Stimulated activated CD4-positive, alpha-beta T cell treated with anti-CD3 and anti-CD28 coated beads, Interleukin-12 subunit alpha, Interleukin-12 subunit beta, amount 100 ng/mL, for 48 hours (primary cell): ENCODE results near the gene SCFD2.

Source experiments
- DNase-seq, 3 donors: peaks; one replicate each; pipeline ENCODE4 v3.0.0-alpha.2; 2020; ENCODE audit warnings: low read depth in 2 of 3, low spot score in 1 of 3

The SCFD2 gene

DNA sequence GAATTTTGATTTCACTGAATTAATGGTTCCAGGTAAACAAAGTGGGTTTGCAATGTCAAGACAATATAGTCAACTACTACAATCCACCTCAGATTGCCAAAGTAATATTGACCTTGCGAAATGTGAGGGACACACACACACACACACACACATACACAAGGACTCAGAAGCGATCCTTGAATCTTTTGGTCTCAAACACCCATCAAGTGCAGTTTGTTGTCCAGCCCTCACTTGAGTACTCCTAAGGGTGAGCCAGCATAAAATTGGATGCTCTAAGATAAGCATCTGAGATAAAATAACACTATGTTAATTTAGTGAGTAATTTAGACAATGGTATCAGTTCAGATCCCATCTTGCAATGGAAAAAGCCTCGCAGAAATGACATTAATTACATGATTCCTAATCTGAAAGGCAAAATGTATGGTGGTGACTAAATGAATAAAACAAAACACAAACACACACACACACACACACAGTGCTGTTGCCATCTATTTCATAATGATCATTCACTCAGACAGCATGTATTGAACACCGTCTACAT, 401.2 kb downstream of the SCFD2 start:
- no peak for DNase-seq

DNA sequence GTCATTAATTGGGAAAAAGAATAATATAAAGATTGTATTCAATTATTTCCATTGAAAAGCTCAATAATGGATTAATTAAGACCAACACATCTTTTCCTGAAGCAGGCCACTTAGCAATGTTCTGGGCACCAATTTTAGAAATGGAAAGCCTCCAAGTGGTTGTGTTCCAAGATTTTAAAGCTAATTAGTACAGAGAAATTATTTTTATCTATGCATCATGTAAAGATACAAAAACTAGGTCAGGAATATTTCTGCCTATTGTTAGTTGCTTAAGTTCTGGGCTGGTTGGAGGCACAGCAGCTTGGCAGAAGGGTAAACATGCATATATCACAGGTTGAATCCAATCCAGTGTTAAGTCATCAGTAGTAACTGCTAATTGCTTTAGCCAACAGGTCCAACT, 401.9 kb downstream of the SCFD2 start:
- no peak for DNase-seq

DNA sequence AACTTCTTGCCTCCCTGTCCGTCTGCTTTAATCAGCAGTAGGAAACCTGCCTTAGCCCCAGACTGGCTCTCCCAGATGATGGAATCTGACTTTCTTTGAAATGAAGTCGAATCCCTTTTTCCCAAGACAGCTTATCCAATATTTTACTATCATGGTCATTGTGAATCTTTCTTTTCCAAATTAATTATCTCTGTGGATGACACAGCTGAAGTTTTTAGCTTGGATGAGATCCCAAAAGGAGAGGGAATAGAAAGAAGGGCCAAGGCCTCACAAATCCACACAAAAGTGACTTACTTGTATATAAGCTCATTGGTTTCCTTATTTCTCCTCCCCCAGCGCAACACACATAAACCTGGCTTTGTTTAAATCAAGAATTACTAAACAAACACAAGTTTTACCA, 403.1 kb downstream of the SCFD2 start:
- no peak for DNase-seq

DNA sequence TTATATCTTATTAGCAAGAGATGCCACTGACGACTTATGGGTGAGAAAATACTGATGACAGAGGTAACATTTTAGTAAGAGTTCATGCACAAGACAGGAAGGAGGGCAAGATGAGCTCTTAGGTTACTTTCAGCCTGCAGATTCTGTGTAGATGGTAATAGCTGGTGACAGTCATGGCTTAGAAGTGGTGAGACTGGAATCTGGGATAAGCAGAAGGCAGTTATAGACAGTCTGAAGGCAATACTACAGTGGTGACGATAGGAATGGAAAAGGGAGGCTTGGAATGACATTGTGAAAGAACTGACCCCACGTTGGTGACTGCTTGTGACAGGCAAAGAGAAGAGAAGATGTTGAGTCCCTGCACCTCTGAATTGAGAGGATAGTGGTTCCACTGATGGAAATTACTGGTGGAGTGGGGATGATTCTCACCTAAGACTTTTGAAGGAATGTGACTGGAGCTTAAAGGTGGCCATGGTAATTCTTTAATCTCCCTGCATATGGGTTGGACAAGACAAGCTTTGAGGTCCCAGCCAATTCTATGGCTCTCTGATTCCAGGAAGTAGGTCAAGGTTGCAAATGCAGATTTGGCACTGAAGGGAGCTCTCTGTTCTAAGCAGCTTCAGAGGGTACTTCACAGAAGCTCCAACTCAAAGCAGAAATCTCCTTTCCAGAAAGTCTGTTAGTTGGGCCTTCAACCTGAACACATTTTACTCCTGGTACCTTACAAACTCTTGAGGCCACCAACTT, 404.0 kb downstream of the SCFD2 start:
- no peak for DNase-seq

DNA sequence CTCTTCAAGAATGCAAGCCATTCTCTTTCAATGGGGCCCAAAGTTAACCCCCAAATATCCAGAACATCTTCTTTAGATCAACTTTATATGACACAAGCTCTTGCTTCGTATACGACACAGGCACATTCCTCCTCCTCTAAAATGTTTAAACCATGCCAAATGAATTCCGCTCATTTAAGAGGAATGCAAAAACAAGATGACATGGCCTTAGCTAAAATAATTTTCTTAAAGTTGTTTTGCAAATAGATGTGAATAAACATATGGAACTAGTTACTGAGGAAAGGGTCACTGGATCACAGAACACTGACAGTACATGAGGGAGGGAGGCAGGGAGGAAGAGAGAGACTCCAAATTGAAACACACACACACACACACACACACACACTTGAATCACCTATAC, 406.3 kb downstream of the SCFD2 start:
- DNase-seq, result no peak

DNA sequence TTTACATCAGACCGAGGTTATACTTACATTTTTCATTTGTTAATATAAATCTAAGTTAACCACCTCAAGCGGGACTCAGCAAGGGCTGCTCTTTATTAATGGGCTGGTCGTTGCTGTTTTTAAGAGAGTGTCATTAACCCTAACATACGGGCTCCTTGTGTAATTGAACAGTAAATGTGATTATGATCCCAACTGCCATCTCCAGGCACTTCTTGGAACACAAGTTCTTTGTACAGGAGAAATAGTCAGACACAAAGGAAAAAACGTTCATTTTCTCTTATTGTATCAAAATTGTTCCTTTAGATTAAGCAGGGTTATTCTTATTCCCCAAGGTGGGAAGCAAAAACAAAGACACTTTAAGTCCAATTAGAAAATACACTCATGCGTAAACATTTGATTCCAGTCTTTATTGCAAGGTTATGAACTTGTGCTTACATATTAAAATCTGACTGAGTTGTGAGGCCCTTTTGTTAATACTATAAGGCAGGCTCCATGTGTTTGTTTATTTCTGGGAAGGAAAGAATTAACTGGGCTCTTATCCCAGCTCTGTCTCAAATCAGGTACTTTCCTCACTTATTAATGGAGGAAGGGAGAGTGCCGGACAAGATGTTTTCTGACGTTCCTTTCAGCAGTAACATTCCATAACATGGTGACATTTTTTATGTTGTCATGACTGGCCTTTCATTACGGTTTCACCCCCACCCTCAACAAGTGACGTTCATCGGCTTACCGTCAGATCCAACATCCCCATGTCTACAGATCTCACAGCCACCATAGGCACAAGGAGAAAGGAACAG, 407.8 kb downstream of the SCFD2 start:
- no peak for DNase-seq

DNA sequence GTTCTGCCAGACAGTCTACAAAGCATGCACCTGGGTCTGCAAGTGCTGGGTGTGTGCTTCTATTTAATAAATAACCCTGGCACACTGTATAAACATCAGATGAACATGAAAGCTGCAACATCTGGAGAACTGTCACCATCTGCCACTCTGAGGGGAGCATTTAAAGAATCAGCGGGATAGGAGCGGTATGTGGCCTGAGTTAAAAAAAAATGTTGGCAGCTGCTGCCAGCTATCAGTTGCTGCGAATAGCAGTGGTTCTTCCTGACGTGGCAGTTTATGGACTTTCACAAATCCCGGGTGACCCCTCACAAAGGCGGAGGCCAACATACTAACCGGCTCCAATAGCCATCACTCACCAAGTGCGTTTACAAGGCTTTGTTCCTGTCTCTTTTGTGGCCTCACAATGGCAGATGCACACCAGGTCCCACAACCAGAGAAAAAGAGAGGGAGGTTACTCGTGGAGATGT, 408.6 kb downstream of the SCFD2 start:
- no peak for DNase-seq

DNA sequence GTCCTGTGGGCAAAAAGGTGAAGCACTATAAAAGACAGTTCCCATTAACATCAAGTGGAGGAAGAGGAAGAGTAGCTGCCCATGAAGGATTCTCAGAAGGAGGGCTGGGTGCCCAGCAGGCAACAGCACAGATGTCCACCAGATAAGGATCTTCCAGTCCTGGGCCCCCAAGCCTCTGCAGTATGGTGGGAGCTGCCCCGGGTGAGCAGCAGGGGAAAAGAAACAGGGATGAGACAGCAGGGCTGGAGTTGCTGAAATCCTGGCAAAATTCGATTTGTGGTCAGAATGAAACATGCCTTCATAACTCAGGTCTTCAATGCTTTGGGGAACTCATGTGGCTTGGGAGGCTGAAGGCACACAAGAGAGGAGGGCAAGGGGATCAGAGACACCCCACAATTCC, 409.2 kb downstream of the SCFD2 start:
- DNase-seq, result no peak

DNA sequence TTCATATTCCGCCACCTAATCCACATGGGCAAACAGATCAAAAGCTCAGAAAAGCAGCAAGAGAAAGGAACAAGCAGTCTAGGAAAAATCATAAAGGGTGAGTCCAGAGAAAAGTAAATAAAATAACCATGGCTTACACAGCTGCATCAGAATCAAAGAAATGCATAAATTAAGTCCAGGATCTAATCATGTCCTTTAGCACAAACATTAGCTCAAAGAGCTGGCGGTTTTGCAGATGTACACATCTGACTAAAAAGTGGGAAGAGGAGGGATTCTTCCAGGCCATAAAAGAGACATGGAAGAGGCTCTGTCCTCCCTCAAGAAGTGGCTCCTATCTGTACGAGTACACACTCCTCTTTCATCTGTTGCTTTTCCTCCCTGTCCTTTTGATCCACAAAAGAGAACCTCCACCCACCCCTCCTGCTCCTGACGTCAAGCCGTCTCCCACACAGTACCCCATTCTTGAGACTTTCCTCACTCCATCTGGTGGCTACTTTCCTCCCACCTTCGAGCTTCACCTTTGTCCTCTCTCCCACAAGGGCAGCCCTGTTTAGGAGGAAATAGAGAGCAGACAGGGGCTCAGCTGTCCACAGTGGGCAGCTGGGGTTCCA, 411.2 kb downstream of the SCFD2 start:
- DNase-seq, result no peak

DNA sequence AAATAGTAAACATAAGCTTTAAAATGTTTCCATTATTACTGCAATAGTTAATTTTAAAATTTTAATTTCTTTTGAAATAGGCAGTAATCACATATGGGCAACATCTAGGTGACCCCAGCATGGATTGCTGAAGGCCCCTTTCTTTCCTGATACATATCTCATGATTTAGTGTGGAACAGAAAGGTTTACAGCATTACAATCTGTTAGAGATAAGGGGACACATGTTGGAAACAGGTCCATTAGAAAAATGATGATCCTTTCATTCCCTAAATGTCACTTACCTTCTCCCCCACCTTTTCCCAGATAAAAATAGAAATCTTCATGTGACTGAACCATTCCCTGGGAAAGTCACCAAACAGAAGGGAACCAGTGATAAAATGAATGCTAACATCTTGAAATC, 413.3 kb downstream of the SCFD2 start:
- no peak for DNase-seq

DNA sequence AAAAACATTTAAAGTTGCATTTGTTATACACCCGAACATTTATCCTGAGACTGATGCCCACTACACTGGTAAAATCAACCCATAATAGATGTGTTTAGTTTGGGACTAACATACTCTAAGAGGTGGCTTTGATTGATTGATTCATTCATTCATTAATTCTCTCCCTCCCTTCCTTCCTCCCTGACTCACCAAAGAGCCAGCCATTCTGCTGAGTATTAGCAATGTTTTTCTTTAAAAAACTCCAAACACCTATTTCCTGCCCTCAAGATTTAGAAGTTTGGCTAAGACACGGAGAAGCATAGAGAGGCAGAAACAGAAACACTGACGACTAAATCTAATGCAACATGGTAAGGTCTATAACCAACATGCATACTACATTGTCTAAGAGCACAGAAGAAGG, 414.8 kb downstream of the SCFD2 start:
- no peak for DNase-seq

DNA sequence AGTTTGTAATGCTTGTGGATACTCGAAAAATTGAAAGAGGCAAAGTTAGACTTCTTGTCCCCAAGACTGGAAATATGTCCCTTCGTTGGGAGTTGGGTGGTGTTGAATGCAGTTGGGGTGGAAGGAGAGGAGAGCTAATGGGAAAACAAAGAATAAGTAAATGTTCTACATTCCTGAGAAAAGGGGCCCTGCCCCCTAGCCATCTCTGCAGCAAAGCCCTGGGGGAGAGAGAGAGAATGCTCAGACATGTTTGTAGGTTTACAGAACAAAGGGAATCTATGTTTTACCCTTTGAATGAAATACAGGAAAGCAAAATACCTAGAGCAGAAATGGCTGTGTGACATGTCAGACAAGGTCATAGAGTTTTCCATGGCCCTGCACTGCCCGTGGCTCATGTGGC, 415.6 kb downstream of the SCFD2 start:
- no peak for DNase-seq

DNA sequence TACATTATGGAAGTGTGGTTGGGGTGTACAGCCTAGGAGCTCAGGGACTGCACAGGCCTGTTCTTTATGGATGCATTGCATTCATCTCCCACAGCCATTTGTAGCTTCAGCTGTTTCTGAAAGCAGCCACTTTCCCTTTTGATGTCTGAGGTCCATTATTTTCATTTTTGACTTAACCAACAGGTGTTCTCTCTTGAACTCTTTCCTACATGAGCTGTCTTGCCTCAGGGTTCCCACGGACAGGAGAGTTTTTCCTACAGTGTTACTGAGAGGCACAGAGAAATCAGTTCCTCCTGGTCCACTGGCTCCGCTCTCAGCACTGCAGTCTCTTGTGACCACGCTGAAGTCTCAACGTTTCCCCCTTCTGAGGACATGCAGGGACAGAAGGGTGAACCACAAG, 416.5 kb downstream of the SCFD2 start:
- no peak for DNase-seq

DNA sequence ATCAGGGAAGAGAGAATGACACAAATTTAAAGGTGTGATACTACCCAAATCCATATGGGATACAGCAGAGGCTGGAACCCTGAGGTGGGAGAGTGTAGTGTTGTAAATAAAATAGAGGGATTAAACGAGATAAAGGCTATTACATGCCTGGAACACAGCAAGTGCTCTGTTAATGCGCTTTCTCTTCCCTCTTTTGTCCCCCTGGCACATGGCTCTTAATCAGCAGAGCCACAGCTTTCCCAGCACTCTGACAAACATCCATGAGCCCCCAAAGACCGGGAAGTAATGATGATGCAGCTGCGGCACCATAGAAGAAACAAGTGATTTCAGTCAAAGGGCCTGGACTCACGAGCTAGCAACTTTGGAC, 417.8 kb downstream of the SCFD2 start:
- no peak for DNase-seq

DNA sequence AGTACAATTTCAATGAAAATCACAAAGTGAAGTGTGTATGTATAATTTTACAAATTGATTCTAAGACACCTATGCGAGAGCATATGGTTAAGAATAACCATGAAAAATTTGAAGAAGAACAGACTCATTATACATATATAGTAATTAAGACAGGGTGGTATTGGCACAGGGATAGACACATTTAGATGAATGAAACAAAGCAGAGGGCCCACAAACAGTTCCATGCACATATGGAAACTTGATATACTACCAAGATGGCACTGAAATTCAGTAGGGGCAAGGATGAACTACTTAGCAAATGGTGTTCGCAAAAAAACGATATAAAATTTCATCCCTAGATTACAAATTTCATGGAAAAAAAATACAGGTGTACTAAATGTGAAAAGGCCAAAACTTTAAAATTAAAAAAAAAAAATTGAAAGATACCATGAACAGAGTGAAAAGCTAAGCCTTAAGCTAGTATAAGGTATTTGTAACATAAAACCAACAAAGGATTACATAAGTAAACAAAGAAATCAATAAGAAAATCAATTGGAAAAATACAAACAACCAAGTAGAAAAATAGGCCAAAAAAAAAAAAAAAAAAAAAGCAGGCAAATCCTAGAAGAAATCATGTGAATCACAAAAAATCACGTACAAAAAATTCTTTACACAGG, 418.3 kb downstream of the SCFD2 start:
- DNase-seq, result no peak

DNA sequence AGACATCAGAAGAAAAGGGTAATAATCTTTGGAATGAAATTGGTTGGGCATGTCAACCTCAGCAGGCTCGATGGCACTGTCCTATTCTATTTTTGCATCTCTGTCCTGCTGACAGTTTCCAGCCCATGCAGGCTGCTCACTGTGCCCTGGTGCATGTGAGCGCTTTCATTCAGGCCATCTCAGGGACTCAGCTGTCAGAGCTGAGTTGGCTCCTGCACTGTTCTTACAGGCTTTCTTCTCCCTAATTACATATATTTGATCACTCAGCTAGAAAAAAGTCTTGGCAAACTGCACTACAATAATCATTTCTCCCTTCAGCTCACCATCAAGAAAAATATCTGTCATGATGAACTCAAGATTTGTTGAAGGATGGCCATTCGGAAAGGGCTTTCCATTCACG, 419.0 kb downstream of the SCFD2 start:
- DNase-seq, result no peak

DNA sequence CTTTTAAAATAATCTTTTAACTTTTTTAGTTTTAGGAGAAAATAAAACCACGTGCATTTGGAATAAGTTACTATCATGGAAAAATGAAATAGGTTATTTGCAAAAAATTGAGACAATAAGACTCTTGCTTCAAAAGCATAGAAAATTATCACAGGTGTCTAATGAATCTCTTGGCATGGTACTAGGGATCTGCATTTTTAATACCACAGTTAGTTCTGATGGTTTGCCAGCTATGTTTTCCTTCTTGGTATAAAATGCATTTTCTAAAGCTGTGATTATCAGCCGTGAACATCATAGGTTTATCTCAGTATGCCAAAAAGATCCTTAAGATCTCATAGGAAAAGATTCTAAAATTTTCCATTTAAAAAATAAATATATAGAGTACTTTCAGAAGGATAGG, 419.9 kb downstream of the SCFD2 start:
- DNase-seq, result no peak

DNA sequence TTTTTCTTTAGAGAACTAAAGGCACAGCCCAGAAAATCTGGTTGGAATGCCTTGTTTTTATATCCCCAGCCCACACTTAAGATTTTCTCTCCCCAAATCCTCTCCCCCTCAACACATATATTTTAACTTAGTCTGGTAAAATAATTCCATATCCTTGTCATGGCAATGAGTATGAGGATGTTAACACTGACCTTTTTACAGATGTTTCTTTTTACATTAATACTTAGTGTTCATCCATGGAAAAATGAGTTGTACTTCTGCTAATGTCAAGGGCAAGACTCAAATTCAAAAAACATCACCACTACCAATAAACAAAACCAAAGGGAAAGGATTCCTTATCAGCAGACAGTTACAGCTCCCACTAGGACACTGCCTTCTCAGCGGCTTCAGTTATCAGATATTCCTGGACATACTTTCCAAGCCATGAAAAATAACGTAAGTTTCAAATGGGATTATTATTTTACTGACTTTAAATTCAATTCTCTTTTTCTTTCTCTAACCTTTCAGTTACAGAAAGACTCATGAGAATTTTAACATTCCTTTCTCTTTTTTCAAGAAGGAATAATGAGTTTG, 420.4 kb downstream of the SCFD2 start:
- no peak for DNase-seq

DNA sequence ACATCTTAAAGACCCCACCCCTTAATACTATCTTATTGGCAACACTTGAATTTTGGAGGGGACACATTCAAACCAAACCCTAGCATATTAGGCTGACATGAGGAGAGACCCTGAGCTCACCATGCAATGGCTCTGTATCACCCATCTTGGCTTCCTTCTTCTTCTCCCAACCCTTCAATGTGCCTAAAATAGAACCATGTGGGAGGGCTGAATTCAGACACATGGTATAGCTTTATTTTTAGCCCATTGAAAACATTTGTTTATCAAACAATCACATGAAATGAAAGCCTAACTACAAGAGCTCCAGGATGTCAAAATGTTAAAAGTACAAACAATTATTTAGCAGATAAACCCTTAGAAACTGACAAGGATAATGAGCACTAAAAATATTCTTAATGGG, 422.2 kb downstream of the SCFD2 start:
- no peak for DNase-seq

DNA sequence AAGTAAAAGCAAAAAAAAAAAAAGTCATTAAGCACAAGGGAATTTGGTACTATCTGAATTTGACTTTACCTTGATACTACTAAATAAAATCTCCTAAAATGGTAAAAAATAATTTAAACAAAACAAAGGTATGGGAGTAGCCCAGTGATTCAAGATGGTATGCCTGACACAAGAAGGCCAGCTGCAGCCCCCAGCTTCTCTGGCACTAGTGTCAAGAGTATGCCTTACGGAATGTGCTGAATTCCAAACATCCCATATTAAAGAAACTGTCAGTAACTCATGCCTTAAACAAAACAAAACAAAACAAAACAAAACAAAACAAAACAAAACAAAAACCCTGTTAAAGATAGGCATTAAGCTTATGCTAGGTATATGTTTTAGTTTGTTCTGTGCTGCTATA, 422.9 kb downstream of the SCFD2 start:
- DNase-seq, result no peak

DNA sequence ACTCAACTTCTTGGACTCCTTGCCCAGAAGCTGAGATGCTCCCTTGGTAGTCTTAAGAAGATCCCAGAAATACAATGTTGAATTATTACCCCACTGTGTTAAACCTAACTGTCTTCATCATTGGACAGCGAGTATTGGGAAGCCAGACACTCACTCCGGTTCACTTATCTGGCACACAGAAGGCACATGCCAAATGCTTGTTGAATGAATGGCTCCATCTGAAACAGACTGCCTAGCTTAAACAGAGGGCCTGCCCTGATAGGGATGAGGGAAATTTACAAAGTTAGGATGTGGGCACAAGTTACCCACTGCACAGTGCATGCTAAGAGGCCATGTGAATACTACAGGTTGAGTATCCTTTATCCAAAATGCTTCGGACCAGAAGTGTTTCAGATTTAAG, 424.4 kb downstream of the SCFD2 start:
- DNase-seq, result no peak
